GM13977 (cell line): ENCODE results near the gene SEC61B.
A peak's percentile ranks its signal among the peaks of the same experiment; 100 is the strongest.

Experiments
- DNase-seq: peaks from one replicate; pipeline ENCODE4 v3.0.0; 2012; ENCODE audit warnings: low spot score
- CTCF ChIP-seq: IDR thresholded peaks from 2 replicates; pipeline ENCODE4 v1.5.1; 2012; ENCODE audit warnings: mild to moderate bottlenecking, control low read depth; ENCODE audit not compliant: insufficient read depth; ENCODE audit errors: extremely low read depth, missing control alignments
- in situ Hi-C: fragments of 300-500 bp; cut with MboI; formaldehyde crosslinking; loops from one replicate; pipeline ENCODE4 v1.12.0; 2022; ENCODE audit warnings: low sequenced_read_pairs, low pct_unique_long_range_greater_than_20kb, mixed read lengths, inconsistent platforms; ENCODE audit not compliant: unreplicated experiment

Gene SEC61B

GRCh38 chr9:99184110-99184474 is 38.0 kb upstream of the SEC61B start:
- in situ Hi-C loops = loop anchor here (25.0 kb wide), 3 partner anchors 628 to 1028 kb away; partner anchors contain the start of gene NR4A3
- no peak for DNase-seq
- TF ChIP-seq CTCF = no peak

GRCh38 chr9:99184475-99185347 is 37.4 kb upstream of the SEC61B start:
- in situ Hi-C loops = loop anchor here (25.0 kb wide), 3 partner anchors 628 to 1028 kb away; partner anchors contain the start of gene NR4A3
- peak; percentile 93 for TF ChIP-seq CTCF
- peak; percentile 69 for DNase-seq

- no peak for DNase-seq
- in situ Hi-C loops = loop anchor here (25.0 kb wide), 3 partner anchors 627 to 1027 kb away; partner anchors contain the start of gene NR4A3
- no peak for TF ChIP-seq CTCF
These were observed 36.8 kb upstream of the SEC61B start for GRCh38 chr9:99185348-99185632.

GRCh38 chr9:99185934-99186333 is 36.1 kb upstream of the SEC61B start:
- in situ Hi-C loops = loop anchor here (25.0 kb wide), 3 partner anchors 626 to 1026 kb away; partner anchors contain the start of gene NR4A3
- TF ChIP-seq CTCF = no peak
- DNase-seq = no peak

GRCh38 chr9:99187311-99187710 is 34.8 kb upstream of the SEC61B start:
- DNase-seq = no peak
- no peak for TF ChIP-seq CTCF
- in situ Hi-C loops = loop anchor here (25.0 kb wide), 3 partner anchors 625 to 1025 kb away; partner anchors contain the start of gene NR4A3

GRCh38 chr9:99189186-99189585 is 32.9 kb upstream of the SEC61B start:
- TF ChIP-seq CTCF = no peak
- in situ Hi-C loops = loop anchor here (25.0 kb wide), 3 partner anchors 623 to 1023 kb away; partner anchors contain the start of gene NR4A3

More at GRCh38 chr9:99189186-99189585, 32.9 kb upstream of the SEC61B start:
- DNase-seq = no peak
